H9 (cell line): ENCODE measurements around the gene EEIG2. TPM values are rescaled to one million over a fixed set of nuclear protein-coding genes. Genes with fewer than 3 reads are reported as not detected.

Experiments
- DNase-seq: peaks from one replicate; pipeline ENCODE4 v3.0.0-alpha.2; 2017
- H2AFZ ChIP-seq: one replicate; pipeline ENCODE4 v1.6.1; 2013; ENCODE audit warnings: mild to moderate bottlenecking, low read length, control low read depth, moderate library complexity
- H2AK5ac ChIP-seq: 2 replicates; pipeline ENCODE4 v1.6.1; 2013; ENCODE audit warnings: low read length, control low read depth, mixed read lengths; ENCODE audit not compliant: insufficient read length
- H2BK120ac ChIP-seq: one replicate; pipeline ENCODE4 v1.6.1; 2013; ENCODE audit warnings: low read depth, mild to moderate bottlenecking, low read length, control low read depth, inconsistent platforms; ENCODE audit not compliant: poor library complexity, severe bottlenecking
- H2BK12ac ChIP-seq: 2 replicates; pipeline ENCODE4 v1.6.1; 2013; ENCODE audit warnings: low read length, control low read depth, mixed read lengths, low read depth; ENCODE audit not compliant: insufficient read length
- H2BK15ac ChIP-seq: 2 replicates; pipeline ENCODE4 v1.6.1; 2013; ENCODE audit warnings: low read depth, low read length, control low read depth
- H2BK20ac ChIP-seq: one replicate; pipeline ENCODE4 v1.6.1; 2013; ENCODE audit warnings: low read depth, mild to moderate bottlenecking, low read length, control low read depth, inconsistent platforms; ENCODE audit not compliant: poor library complexity, severe bottlenecking
- H2BK5ac ChIP-seq: 2 replicates; pipeline ENCODE4 v1.6.1; 2013; ENCODE audit warnings: low read length, control low read depth, mixed read lengths; ENCODE audit not compliant: insufficient read length
- H3K14ac ChIP-seq: 2 replicates; pipeline ENCODE4 v1.6.1; 2013; ENCODE audit warnings: low read length, control low read depth; ENCODE audit not compliant: insufficient read depth
- H3K18ac ChIP-seq: 2 replicates; pipeline ENCODE4 v1.6.1; 2013; ENCODE audit warnings: low read depth, mild to moderate bottlenecking, mixed read lengths, low read length, control low read depth; ENCODE audit not compliant: insufficient read length
- H3K23ac ChIP-seq: 2 replicates; pipeline ENCODE4 v1.6.1; 2013; ENCODE audit warnings: low read length, control low read depth, mixed read lengths, low read depth; ENCODE audit not compliant: insufficient read length
- H3K23me2 ChIP-seq: 2 replicates; pipeline ENCODE4 v1.6.1; 2013; ENCODE audit warnings: low read depth, mild to moderate bottlenecking, mixed read lengths, low read length, control low read depth; ENCODE audit not compliant: insufficient read length, poor library complexity, severe bottlenecking
- H3K27ac ChIP-seq: 2 replicates; pipeline ENCODE4 v1.5.1; 2013; ENCODE audit warnings: low read length, control low read depth, mixed read lengths, low read depth; ENCODE audit not compliant: insufficient read length
- H3K27me3 ChIP-seq: 2 replicates; pipeline ENCODE4 v1.6.1; 2013; ENCODE audit warnings: low read length, control low read depth, inconsistent platforms; ENCODE audit not compliant: insufficient read depth
- H3K4ac ChIP-seq: 2 replicates; pipeline ENCODE4 v1.6.1; 2013; ENCODE audit warnings: low read depth, mild to moderate bottlenecking, control low read depth, inconsistent platforms, low read length, moderate library complexity
- H3K4me1 ChIP-seq: 2 replicates; pipeline ENCODE4 v1.6.1; 2013; ENCODE audit warnings: low read length, control low read depth, inconsistent platforms; ENCODE audit not compliant: insufficient read depth
- H3K4me2 ChIP-seq: 2 replicates; pipeline ENCODE4 v1.6.1; 2013; ENCODE audit warnings: low read length, control low read depth, mixed read lengths; ENCODE audit not compliant: insufficient read length, insufficient read depth
- H3K56ac ChIP-seq: 2 replicates; pipeline ENCODE4 v1.6.1; 2013; ENCODE audit warnings: low read depth, mild to moderate bottlenecking, mixed read lengths, low read length, control low read depth; ENCODE audit not compliant: insufficient read length
- H3K79me1 ChIP-seq: 2 replicates; pipeline ENCODE4 v1.6.1; 2013; ENCODE audit warnings: low read depth, mild to moderate bottlenecking, moderate library complexity, low read length, control low read depth, inconsistent platforms; ENCODE audit not compliant: insufficient read depth, poor library complexity, severe bottlenecking
- H3K79me2 ChIP-seq: 2 replicates; pipeline ENCODE4 v1.6.1; 2013; ENCODE audit warnings: low read length, control low read depth, inconsistent platforms; ENCODE audit not compliant: insufficient read depth
- H3K9ac ChIP-seq: 2 replicates; pipeline ENCODE4 v1.6.1; 2013; ENCODE audit warnings: low read length, control low read depth, mixed read lengths; ENCODE audit not compliant: insufficient read length; ENCODE audit errors: extremely low read depth
- H3K9me3 ChIP-seq: one replicate; pipeline ENCODE4 v1.6.1; 2013; ENCODE audit warnings: low read depth, low read length, inconsistent platforms; ENCODE audit not compliant: control insufficient read depth
- H3T11ph ChIP-seq: one replicate; pipeline ENCODE4 v1.6.1; 2013; ENCODE audit warnings: mild to moderate bottlenecking, low read length, control low read depth, inconsistent platforms
- H4K20me1 ChIP-seq: one replicate; pipeline ENCODE4 v1.6.1; 2013; ENCODE audit not compliant: control insufficient read depth, insufficient read length, insufficient read depth
- H4K5ac ChIP-seq: 2 replicates; pipeline ENCODE4 v1.6.1; 2013; ENCODE audit warnings: low read depth, mild to moderate bottlenecking, mixed read lengths, low read length, control low read depth; ENCODE audit not compliant: insufficient read length
- H4K8ac ChIP-seq: replicated peaks from 2 replicates; pipeline ENCODE4 v1.6.1; 2013; ENCODE audit warnings: low read length, control low read depth, mixed read lengths, low read depth; ENCODE audit not compliant: insufficient read length
- H4K91ac ChIP-seq: 2 replicates; pipeline ENCODE4 v1.6.1; 2013; ENCODE audit warnings: low read depth, mild to moderate bottlenecking, moderate library complexity, mixed read lengths, low read length, control low read depth; ENCODE audit not compliant: insufficient read length
- H3K27ac Mint-ChIP-seq, 3 experiments: 2 replicates in 2 of 3; 3 replicates in 1 of 3; pipeline ENCODE4 v1.8.0; 2020 to 2021; ENCODE audit warnings: mixed read lengths in 3 of 3, mild to moderate bottlenecking in 1 of 3, moderate library complexity in 1 of 3
- H3K27me3 Mint-ChIP-seq: 2 replicates; pipeline ENCODE4 v1.8.0; 2021; ENCODE audit warnings: low read depth, mild to moderate bottlenecking, moderate library complexity, mixed read lengths
- H3K36me3 Mint-ChIP-seq, 3 experiments: 2 replicates in 2 of 3; 3 replicates in 1 of 3; pipeline ENCODE4 v1.8.0; 2020 to 2021; ENCODE audit warnings: low read depth in 3 of 3, mixed read lengths in 3 of 3; ENCODE audit not compliant: insufficient read depth in 1 of 3
- H3K4me1 Mint-ChIP-seq, 2 experiments: 2 replicates each; pipeline ENCODE4 v1.8.0; 2020; ENCODE audit warnings: mixed read lengths in 2 of 2
- H3K4me3 Mint-ChIP-seq, 2 experiments: 2 replicates in 1 of 2; 3 replicates in 1 of 2; pipeline ENCODE4 v1.8.0; 2020 to 2021; ENCODE audit warnings: mild to moderate bottlenecking in 2 of 2, mixed read lengths in 2 of 2, moderate library complexity in 1 of 2
- H3K9me3 Mint-ChIP-seq, 2 experiments: 2 replicates in 1 of 2; 3 replicates in 1 of 2; pipeline ENCODE4 v1.8.0; 2020; ENCODE audit warnings: mild to moderate bottlenecking in 2 of 2, mixed read lengths in 2 of 2, moderate library complexity in 1 of 2
- CTCF ChIP-seq: fragments of 200-600 bp; sonication (generic); conservative IDR thresholded peaks from 3 replicates; pipeline ENCODE4 v1.8.0; 2021; ENCODE audit warnings: antibody characterized with exemption, mild to moderate bottlenecking
- total RNA-seq: library from RNA; stranded (reverse); gene quantifications from 2 replicates; pipeline ENCODE4 v1.2.1, GENCODE V29; 2021

EEIG2 gene
- total RNA-seq, 1 experiment from 2014 or later, result 17.0 TPM

- DNase-seq, result no peak
- Histone ChIP-seq H2BK120ac (no peak overlapping the region), H3K18ac (no peak overlapping the region), H3K79me2 (0 out of 2 replicates have a peak, but pooled peaks cover 2% of the 10 kb centered on the region), H3K79me1 (no peaks in the 10 kb centered on the region), H3K56ac (no peak overlapping the region), H4K91ac (no peak overlapping the region), H3K4me1 (no peaks in the 10 kb centered on the region), H4K5ac (no peak overlapping the region), H4K8ac (no peak overlapping the region), H3K9ac (no peak overlapping the region), H2BK20ac (no peak overlapping the region), H3K23me2 (no peaks in the 10 kb centered on the region), H3K27me3 (no peaks in the 10 kb centered on the region), H3K4ac (no peak overlapping the region), H3K4me2 (no peak overlapping the region), H4K20me1 (no peaks in the 10 kb centered on the region), H2AFZ (no peak overlapping the region), H2BK5ac (no peak overlapping the region), H3K23ac (no peak overlapping the region), H2AK5ac (no peak overlapping the region), H3K9me3 (no peaks in the 10 kb centered on the region), H2BK12ac (no peak overlapping the region), H3K27ac (no peak overlapping the region), H3K14ac (no peak overlapping the region), H2BK15ac (no peak overlapping the region), H3T11ph (no peak overlapping the region)
- Mint-ChIP-seq H3K27ac (no peak overlapping the region), H3K4me3 (no peak overlapping the region), H3K4me1 (no peaks in the 10 kb centered on the region), H3K9me3 (peaks cover 2 to 6% of the 10 kb centered on the region in 2 experiments; a peak in 4 of 5 replicates), H3K27me3 (no peaks in the 10 kb centered on the region; the same call in 1 of the 2 replicates), H3K36me3 (peaks cover 2 to 4% (median 4%) of the 10 kb centered on the region in 3 experiments; a peak in 6 of 7 replicates)
- no peak for TF ChIP-seq CTCF
These were observed 14.1 kb downstream of the EEIG2 start for GRCh38 chr1:108574008-108574407.
